Fibroblast of skin of left biceps (primary cell): ENCODE data around the gene MYL5.
"Not testable (repeated sequence)": the region's sequence is repeated elsewhere in the genome, so short reads cannot be mapped to it uniquely, and the experiment has no call there.

Experiments used
- DNase-seq, 2 experiments: peaks; one replicate each; pipeline ENCODE4 v3.0.0-alpha.2; 2013; ENCODE audit warnings: low read depth in 2 of 2

Gene MYL5

DNA sequence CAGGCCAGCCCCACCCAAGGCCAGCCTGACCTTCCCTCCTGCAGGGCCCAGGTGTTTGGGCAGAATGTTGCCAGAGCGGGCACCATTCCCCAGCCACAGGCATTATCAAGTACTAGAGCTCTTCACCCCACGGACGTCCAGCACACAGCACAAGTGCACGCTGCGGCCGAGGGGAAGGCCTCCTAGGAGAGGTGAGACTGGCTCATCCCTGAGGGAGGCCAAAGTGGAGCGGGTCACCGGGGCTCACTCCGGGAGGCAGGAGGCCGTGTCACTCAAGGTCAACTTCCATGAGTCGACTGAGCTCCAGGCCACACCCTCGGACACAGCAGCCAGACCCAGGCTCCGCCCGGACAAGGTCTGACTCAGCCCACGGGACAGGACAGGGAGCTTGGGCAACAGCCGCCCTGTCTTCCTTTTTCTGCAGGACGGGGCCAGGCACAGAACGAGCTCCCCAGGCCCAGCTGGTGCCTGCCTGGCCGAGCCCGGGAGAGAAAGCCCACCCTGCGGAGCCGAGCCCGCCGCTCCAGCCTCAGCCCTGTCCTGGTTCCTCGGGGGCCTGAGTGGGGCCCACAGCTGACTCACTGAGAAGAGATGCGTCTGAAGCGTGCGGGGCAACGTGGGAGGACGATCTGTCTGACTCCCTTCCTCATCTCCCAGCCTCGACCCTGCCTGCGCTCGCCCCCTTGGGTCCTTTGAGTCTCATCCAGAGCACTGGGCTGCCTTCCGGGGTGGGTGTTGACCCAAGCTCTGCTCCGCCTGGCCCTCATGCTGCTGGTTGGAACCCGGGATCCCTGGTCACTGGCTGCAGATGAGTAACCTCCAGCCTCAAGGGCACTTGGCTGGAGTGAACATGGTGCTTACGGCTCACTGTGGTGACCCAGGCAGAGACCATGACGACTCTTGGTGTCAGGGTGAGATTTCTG is 13.0 kb downstream of the MYL5 start:
- no peak for DNase-seq

DNA sequence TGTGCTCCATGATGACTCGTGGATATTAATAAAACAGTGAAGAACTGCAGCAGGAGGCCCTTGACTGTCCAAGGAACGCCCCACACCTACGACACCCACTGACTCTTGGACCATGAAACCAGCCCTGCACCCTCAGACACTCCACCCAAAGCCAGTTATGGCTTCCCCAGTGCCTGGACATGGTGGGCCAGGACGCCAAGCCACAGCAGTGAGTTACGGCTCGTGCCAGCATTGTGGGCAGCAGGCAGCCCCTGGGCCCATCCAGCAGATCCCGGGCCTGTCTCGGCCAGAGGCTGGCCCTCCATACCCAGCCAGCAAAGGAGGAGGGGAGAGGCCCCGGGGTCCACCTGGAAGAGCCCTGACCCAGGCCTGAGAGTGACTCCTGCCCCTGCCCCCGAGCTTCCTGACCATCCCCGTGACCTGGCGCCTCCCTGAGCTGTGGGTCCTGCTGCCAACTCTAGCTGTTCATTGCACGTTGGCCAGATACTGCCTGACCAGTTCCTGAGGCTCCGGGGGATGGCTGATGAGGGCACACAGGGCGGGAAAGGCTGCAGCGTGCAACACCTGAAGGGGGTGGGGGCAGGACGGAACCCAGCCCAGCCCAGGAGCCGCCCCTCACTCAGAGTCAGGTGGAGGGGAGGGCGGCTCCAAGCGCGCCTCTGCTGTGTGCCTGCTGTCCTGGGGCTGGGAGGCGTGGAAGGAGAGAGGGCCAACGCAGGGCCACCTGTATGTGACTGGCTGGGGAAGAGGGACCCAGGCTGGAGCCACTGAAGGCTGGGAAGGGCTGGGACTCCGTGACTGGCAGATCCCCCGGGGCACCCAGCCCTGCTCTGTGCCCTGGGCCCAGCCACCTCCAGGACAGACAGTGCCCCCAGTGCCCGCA is 13.9 kb downstream of the MYL5 start:
- no peak for DNase-seq

DNA sequence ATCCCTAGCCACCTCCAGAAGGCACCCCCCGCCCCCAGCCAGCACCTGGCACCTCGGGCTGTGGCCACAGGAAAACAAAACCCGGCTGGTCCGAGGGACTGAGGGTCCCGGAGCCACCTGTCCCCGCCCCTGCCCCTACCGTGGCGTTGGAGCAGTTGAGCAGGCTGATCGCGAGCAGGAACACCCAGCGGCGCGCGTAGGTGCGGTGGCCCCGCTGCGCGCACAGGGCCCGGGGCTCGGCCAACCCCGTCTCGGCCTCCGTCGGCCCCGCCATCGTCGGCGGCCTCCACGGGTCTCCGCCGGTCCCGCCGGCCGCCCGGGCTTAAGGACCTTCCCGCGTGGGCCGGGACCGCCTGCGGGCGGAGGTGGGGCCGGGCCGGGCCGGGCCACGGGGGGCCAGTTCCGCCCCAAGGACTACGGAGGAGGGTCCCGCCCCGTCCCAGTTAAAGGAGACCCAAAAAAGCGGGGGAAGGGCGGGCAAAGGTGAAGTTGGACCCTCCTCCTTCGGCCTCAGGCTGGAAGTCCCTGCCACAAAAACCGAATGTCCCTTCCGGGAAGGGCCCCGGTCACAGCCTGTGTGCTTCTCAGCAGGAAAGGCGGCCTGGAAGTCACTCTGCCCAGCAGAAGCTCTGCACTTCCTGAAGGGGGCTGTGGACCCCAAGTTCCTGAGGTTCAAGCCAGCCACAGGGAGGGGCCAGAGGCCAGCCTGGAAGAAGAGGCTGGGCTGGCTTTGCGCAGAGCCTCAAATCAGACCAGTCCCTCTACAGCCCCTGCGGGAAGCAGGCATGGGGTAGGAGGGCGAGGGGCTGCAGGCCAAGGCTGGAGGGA is 14.7 kb downstream of the MYL5 start, which contains the start of gene SLC49A3:
TSS of gene SLC49A3 (minus strand) at position 298 of the 828 bp plus-strand sequence. CDS start at position 274, 24 bp downstream.
- DNase-seq = no peak

DNA sequence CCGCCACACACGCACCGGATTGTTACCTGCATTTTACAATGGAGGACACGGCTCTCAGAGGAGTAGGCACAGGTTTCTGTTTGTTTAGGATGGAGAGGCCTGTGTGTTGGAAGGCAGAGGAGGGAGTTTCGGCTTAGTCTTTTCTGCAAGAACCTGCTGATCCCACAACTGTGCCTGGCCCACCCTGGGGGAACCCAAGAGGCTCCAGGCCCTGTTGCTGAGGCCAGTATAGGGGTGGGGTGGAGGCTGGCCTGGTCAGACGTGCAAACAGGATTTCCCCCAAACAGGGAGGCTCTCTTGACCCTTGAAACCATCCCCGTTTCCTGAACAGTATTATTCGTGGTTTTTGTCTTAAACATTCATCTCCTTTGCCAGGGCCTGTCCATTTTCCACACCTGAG is 15.4 kb downstream of the MYL5 start:
- DNase-seq = no peak

DNA sequence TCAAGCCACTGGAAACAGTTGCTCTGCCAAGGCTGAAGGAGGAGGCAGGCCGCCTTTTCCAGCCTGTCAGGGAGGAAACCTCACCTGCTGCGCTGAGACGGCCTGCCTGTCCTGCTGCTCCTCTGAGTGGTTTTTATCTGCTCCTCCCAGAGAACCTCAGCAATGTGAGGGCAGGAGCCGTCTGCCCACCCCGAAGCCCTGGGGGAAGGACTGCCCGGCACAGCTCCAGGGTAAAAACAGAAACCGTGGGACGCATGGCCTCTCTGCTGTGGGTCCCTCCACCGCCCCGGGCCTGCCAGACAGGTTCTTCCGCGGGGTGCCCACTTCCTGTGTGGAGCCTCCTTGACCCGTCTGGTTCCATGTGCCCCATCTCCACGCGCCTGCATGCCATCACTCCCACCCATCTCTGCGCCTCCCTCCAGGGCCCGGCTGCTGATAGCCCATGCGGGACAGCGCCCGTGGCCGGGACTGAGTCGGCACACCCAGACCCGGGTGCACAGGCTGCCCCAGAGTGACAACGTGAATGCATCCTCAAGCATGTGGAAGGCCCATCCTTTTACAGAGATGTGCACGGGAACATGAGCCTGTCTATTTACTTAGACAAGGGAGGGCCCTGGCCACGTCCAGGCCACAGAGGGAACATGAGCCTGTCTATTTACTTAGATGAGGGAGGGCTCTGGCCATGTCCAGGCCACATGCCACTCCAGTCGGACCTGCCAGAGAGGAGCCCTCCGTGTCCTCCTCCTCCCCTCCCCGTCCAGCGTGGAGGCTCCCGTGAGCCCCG is 18.6 kb downstream of the MYL5 start:
- DNase-seq = no peak

DNA sequence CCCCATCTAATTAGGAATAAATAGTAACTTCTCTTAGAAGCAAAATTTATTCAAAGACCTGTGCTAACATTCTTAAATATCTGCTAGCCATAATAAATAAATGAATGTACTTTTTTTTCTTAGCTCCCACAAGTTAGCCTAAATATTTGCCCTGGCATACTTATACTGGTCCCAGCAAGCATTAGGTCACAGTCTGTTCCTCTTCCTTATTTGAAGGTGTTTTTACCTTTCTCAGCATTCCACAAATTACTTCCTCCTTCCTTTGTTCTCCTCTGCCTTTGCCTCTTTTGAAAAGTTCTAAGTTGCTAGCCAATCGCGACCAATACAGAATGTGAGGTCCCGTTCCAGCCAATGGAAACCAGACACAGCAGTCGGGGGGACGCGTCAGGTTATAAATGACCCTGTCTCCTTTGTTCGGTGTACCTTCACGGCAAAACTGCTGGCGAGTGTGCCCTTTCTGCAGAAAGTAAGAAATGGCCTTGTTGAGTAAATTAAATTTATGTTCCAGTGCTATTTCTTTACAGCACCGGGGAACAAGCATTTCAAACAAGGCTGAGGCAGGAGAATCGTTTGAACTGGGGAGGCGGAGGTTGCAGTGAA is 20.1 kb downstream of the MYL5 start:
- not testable (repeated sequence) for DNase-seq

DNA sequence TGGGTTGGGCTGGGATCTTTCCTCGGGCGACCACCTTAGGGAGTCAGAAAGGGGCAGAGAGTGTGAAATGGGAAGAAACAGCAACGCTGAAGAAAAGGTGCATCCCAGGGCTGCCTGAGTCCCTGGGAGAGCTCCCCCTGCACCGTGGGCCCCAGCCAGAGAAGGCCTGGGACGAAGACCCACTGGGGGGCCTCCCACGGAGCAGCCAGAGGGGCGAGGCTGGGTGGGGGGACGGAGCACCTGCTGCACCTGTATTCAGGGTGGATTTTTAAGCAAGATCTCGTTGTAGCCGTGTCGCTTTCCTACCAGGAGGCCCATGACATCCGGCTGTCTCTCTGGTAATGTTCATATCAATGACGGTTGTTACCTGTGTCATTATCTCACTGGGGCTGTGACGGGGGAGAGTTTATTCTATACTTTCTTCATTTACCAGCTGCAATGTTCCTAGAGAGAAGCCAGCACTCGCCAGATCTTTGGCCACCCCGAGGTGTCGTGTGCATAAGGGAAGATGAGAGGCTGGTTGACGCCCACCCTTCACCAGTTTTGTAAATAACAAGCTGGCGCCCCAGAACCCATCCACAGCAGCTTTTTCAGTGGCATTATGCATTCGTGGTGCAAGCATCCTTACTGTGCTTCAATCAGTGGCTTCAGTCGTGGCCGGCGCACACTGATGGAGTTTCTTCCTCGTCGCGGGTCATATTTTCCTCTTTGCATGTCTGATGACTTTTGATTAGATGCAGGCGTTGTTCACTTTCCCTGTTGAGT is 25.7 kb downstream of the MYL5 start:
- no peak for DNase-seq

DNA sequence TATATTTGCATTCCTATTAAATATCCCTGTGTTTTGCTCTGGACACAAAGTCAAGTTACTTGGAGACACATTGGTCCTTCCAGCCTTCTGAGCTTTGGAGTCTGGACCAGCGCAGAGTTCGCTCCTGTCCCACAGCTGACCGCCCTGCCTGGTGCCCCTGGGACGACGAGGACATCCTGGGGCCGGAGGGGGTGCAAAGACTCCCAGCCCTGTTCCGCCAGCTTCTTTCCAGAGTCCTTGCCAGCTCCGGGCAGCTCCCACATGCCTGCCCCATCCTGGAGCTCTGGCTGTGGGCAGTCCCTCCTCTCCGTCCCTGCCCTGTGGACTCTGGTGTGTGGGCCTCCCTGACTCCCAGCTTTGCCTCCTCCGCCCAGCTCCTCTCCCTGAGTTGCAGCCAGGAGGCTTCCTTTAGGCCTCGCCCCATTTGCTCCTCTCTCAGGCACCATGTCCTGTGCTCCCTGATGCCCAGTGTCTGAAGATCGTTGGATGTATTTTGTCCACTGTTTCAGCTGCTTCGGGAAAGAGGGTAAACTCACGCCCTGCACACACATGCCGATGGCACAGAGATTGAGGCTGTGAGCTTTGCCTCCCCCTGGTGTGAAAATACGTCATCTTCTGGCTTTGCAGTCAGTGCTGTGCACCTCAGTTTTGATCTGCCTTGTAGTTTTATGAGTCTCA is 26.4 kb downstream of the MYL5 start:
- no peak for DNase-seq

DNA sequence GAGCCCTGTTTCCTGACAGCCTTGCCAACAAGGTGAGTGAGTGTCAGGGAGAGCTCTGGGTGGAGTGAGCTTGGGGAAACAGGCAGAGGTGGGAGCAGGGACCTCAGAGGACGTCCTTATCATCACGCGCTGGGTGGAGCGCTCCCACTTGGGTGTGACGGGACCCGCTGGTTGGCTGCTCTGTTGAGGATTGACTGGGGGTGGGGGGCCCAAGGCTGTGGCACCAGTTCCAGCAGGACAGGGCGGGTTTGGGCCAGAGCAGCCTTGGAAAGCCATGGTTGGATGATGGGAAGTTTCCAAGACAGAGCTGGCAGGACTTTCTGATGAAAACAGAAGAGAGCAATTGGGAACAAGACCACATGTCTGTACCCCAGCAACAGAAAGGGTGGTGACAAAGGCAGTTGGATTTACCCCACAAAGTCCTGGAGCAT is 28.3 kb downstream of the MYL5 start:
- no peak for DNase-seq

DNA sequence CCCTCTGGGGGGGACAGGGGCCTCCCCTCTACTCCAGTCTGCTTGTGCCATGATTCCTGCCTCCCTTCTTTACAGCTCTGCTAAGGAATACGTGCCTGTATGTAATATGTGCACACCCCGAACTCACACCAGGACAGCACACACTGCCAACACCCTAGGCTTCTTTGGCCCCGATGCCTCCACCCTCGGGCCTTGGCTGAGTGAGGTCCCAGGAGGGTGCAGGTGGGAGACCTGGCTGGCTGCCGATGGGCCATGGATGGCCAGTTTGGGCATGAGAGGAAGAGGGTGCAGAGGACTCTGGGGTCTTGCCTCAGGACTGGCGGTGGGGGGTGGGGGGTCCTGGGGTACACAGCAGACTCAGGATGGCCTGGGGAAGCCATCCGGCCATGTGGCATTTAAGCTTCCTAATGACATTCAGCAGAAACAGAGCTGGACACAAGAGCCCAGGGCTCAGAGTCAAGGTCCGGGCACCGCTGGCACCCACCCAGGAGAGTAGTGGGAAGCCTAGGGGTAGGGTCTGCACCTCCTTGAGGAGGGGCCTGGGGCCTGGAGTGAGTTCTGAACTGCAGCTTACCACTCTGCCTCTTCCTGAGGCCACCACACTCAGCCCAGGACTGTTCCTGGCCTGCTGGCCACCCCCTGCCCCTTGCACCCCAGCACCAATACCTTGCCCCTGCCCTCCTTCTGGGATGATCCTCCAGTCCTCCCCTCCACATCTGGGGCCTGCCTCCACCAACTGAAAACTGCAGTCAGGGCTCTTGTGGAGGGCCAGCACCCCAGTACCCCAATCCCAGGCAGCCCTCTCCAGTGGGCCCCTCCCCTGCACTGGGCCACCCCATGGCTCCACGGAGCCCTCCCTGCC is 29.2 kb downstream of the MYL5 start:
- DNase-seq = no peak

DNA sequence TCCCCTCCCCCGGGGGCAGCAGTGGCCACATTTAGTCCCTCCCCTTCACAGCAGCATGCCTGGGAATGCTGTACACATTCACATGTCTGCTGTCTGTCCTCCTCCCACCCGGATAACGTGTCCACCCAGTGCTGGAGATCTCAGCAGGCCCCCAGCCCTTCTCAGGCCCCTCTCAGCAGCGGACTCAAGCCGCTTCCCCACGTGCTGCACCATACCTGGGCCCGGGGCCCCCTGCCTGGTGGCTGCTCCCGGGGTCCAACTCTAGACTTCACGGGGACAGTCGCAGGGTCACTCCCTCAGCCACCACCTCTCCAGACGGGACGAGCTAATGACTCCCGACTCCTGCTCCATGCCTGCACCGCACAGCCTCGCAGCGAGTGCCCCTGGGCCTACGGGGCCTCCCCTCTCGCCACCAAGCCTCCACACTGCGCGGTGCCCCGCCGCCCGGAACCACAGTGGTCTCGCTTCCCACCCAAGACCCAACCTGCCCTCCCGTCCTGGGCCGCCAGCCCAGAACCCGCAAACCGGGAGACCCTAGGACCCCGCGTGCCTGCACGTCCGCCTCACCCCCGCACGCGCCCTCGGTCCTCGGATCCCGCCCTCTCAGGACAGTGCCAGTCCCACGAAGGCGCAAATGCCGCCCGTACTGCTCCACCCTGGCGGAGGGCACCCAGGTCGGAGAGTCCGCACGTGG is 30.0 kb downstream of the MYL5 start:
- no peak for DNase-seq

DNA sequence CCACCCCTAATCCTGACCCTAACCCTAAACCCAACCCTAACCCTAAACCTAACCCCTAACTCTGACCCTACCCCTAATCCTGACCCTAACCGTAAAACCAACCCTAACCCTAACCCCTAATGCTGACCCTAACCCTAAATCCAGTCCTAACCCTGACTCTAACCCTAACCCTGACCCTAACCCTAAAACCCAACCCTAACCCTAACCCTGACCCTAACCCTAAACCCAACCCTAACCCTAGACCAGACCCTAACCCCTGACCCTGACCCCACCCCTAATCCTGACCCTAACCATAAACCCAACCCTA is 30.6 kb downstream of the MYL5 start:
- DNase-seq = no peak

DNA sequence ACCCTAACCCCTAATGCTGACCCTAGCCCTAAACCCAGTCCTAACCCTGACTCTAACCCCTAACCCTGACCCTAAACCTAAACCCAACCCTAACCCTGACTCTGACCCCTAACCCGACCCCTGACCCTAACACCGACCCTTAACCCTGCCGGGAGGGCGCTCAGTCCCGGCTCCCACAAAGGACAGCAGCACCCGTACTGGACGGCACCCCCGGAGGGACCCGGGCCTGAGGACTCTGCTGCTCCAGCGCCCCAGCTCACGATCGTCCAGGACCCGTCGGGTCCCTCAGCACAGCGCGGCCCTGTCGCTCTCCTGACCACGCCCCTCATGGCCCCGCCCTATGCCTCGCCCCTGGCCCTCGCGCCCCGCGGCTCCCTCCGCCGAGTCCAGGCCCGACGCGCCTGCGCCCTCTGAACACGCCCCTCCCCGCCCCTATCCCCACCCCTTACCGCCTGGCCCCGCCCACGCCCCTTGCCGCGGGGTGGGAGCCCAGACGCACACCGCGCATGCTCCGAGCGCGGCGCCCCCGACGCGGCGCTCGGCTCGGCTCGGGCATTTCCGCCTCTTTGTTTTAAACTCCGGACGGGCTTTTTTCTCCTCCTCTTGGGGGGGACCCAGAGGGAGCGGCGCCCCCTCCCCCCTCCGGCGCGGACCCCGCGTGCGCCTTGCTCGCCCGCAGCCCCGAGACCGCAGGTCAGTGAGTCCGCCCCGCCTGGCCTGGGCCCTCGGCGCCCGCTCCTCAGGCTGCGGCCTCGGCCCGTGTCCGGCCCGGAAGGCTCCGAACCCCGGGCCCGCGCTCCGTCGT is 31.1 kb downstream of the MYL5 start, which contains the start of gene PCGF3:
TSS of gene PCGF3 (plus strand) at position 555 of the 805 bp plus-strand sequence. CDS start 27,849 bp downstream, outside the sequence.
- DNase-seq = peak; percentile 83 to 88

DNA sequence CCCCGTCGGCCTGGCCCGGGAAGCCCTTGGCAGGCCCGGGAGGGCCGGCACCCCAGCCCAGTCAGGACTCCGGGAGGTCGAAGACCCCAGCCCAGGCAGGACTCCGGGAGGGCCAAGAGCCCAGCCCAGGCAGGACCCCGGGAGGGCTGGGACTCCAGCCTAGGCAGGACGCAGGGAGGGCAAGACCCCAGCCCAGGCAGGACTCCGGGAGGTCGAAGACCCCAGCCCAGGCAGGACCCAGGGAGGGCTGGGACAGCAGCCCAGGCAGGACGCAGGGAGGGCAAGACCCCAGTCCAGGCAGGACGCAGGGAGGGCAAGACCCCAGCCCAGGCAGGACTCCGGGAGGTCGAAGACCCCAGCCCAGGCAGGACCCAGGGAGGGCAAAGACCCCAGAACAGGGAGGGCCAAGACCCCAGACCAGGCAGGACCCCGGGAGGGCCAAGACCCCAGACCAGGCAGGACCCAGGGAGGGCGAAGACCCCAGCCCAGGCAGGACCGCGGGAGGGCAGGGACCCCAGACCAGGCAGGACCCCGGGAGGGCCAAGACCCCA is 31.8 kb downstream of the MYL5 start:
- DNase-seq = not testable (repeated sequence)

DNA sequence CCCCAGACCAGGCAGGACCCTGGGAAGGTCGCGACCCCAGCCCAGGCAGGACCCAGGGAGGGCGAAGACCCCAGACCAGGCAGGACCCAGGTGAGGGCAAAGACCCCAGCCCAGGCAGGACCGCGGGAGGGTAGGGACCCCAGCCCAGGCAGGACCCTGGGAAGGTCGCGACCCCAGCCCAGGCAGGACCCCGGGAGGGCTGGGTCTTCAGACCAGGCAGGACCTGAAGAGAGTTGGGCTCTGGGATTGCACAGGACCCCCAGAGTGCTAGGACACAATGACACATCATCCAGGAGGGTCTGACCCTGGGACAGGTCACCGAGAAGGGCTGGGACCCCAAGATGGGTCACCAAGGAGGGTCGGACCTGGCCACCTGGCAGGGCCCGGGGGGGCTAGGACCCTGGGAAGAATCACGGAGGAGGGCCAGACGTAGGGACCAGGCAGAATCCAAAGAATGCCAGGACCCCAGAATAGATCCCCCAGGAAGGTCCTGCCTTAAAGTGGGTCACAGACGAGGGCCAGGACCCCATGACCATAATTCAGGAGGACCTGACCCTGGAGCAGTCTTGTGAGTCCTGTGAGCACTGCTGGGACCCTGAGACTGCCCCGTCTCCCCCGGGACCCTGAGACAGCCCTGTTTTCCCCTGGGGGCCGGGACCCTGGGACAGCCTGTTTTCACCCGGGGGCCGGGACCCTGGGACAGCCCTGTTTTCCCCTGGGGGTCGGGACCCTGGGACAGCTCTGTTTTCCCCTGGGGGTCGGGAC is 32.7 kb downstream of the MYL5 start:
- no peak for DNase-seq
